Smooth muscle cell of the brain vasculature (primary cell): ENCODE measurements around the gene IRS2.

Source experiments
- DNase-seq: peaks from one replicate; pipeline ENCODE4 v3.0.0-alpha.2; 2012; ENCODE audit warnings: low read depth, low spot score

IRS2 gene

DNA sequence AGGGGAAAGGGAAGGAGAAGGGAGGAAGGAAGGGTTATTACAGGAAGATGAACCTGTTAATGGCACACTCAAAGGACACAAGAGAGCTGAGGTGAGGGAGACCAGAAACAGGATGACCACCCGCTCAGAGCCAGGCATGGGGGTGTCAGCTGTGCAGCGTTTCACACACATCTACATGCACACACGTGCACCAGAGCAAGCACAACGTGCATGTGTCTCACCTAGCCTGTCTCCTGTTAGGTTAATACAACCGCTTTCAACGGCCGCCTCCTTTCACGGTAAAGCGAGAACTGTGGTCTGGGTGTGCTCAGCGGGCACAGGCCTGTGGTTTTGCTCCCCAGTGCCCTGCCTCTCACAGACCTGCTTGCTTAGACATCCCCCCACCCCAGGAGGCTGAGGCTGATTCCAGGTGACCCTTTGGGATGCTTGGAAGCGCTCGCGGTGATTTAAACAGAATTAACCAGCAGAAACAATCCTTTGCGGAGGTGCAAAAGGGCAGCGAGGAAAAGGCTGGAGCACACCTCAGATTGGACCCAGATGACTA lies 27.4 kb downstream of the IRS2 start:
- no peak for DNase-seq

- no peak for DNase-seq
Observed at GRCh38 chr13:109756778-109757177, 29.6 kb downstream of the IRS2 start.

DNA sequence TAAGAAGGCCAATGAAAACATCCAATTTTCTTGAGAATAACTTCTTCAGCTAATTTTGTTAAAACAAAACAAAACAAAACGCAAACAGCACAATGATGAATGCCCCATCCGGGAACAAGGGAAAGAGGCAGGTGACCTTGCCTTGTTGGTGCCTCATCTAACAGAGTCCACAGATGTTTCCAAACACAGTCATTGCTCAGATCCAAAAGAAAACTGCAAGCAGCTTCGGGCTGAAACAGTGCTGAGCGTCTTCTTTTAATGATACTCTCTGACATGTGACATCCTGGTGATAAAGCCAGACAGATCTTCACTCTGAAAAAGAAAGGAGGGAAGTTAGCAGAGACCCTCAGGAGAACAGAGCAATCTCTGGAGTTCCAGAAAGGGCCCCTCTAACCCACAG lies 30.4 kb downstream of the IRS2 start:
- no peak for DNase-seq

- no peak for DNase-seq
Observed at GRCh38 chr13:109755551-109755950, 30.8 kb downstream of the IRS2 start.

GRCh38 chr13:109751477-109751876 lies 34.9 kb downstream of the IRS2 start:
- no peak for DNase-seq

DNA sequence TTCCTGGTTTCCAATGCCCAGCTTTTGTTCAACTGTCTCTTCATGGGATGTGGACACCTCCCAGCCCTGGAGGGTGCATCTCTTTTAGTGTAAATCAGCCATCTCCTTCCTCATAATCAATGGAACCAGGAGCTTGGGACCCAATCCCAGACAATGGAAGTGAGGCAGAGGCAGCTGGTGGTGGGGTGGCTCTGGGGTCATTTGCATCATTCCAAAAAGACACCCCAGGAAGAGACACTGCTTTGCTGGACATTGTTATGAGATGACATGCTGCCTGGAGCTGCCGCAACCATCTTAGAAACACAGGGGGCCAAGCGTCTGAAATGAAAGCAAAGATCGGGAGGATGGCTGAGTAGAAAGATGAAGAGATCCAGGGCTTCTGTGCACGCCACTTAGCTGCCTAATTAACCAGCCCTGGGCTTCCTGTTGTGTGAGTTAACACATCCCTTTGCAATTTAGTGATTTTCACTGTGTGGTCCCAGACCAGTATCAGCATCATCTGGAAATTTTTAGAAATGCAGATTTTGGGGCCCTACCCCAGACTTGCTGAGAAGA lies 36.1 kb downstream of the IRS2 start:
- DNase-seq: no peak

DNA sequence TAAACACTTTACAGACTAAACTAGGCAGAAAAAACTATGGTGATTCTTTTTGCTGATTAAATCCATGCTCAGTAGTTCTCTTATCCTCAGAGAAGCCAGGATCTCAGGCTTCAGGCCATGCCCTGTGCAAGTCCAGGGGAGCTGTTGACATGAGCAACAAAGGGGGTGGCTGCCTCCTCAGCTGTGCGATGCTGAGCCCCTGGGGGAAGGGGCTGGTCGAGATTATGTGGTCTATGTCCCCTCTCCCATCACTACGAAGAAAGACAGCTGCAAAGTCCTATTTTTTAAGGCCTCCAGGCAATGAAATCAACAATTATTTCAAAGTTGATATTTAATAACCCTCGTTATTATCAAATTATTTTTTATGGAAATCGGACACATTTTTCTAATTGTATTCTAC lies 37.0 kb downstream of the IRS2 start:
- no peak for DNase-seq

- no peak for DNase-seq
Observed at GRCh38 chr13:109748677-109749076, 37.7 kb downstream of the IRS2 start.

DNA sequence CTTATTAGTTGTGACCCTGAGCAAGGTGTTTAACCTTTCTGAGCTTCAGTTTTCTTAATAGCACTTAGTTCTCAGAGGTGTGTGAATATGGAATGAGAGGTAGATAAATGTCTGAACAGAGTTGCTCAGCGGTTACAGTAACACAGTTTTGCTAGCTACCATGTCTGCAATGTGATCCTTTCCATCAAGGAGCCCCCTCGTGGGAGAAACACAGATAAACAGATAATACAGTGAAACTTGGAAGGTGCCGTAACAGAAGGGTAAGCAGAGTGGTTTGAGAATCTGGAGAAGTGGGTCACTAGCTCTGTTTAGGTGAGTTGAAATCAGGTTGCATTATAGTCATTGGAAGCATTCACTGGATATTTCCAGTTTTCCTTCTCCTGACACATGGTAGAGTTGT lies 38.9 kb downstream of the IRS2 start:
- no peak for DNase-seq

DNA sequence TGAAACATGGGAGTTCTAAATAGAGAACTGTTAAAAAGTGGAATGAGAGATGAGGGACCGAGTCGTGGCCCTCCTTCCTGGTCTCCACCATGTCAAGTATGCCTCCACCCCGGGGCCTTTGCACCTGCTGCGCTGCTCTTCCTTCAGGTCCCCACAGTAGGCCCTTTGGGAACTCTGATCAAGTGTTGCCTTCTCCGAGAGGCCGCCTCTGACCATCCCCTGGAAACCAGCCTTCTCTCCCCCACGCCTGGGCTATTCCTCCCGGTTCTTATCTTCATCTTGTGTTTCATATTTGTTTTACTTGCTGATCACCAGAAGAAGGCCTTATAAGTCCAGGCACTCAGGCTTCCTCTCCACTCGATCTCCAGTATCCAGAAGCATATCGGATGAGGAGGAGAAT lies 40.0 kb downstream of the IRS2 start:
- no peak for DNase-seq

- no peak for DNase-seq
Observed at GRCh38 chr13:109745702-109746101, 40.7 kb downstream of the IRS2 start.

DNA sequence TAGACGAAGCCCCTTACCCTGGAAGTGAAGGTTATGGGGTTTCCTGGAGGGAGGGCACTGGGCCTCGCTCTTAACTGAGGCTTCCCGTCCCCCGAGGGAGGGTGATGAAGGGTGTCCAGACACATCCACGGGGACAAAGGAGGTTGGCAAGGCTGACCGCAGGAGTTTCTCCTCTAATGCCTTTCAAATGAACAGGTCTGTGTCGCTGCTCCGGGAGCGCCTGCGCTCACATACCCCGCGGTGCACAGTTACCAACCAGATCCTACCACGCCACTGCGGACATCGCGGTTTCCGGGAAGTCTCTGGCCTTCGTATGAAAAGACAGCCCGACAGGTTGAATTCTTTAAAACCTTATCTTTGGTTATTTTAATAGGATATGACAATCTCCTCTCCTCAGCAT lies 41.3 kb downstream of the IRS2 start:
- DNase-seq: no peak

- DNase-seq: peak; percentile 78
Observed at GRCh38 chr13:109744512-109745051, 41.8 kb downstream of the IRS2 start.

- no peak for DNase-seq
Observed at GRCh38 chr13:109743706-109744453, 42.5 kb downstream of the IRS2 start.

GRCh38 chr13:109741966-109742365 lies 44.4 kb downstream of the IRS2 start:
- no peak for DNase-seq

- no peak for DNase-seq
Observed at GRCh38 chr13:109740721-109741120, 45.7 kb downstream of the IRS2 start.

- DNase-seq: no peak
Observed at GRCh38 chr13:109740121-109740520, 46.3 kb downstream of the IRS2 start.

GRCh38 chr13:109738298-109738746 lies 48.1 kb downstream of the IRS2 start:
- no peak for DNase-seq

GRCh38 chr13:109737606-109738005 lies 48.8 kb downstream of the IRS2 start:
- DNase-seq: no peak

- no peak for DNase-seq
Observed at GRCh38 chr13:109737046-109737573, 49.3 kb downstream of the IRS2 start.

DNA sequence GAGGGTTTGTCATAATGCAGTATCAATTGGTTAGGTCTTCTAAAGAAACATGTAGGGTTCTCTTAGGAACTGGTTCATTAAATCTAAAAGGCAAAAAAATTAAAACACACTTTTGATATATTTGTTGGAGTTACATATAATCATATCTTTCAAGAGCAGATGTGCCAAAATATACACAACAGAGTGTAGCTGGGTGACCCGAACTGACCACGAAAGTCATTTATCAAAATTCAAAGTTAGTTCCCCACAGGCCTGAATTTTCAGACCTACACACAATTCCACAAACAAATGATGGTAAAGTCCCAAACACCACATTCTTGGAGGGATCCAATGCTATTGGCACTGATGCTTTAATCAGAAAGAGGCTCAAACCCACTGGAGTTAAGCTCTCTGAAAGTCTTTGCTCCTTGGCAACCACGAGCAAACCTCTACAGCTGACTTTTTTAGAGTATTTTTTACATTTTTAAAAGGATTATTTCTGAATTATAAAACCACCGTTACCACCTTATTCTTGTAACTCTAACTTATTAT lies 50.9 kb downstream of the IRS2 start:
- DNase-seq: no peak

DNA sequence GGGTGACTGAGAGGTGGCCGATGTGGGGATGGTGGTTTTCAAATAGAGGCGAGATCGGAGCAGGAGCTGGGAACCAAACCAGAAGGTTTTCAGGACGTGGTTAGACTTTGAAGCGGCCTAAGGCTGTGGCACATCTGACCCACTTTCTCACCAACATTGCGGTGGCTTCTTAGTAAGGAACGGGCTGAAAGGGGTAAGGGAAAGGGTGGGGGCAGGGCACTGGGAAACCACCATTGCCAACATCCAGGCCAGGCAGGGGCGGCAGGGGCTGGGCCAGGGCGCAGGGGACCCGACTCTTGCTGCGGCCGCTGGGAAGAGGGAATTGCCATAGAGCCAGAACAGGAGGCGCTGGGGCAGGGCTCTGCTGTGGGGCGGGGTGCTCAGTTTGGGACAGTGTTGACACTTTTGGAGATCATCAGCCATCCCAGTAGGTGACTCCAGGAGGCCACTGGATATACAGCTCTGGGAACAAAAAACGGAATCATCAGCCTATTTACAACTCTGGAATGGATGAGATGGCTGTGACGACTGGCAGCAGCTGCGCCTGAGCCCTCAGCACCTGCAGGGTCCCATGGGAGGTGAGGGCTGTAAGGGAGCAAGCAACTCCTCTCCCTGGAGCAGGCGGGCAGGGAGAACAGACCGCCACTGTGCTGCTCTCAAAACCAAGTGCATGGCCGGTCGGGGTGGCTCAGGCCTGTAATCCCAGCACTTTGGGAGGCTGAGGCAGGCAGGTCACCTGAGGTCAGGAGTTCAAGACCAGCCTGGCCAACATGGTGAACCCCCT lies 52.2 kb downstream of the IRS2 start:
- DNase-seq: no peak
